Keratinocyte (primary cell): Measurements from ENCODE around the gene KCNN1. TPM values are rescaled to one million over a fixed set of nuclear protein-coding genes. Genes with fewer than 3 reads are reported as not detected.

ENCODE experiments used
- DNase-seq: peaks from one replicate; pipeline ENCODE4 v3.0.0-alpha.2; 2011; ENCODE audit warnings: low read depth, missing footprints, low spot score
- FAIRE-seq: peaks from 2 replicates; lab custom pipeline; 2011; peaks lifted over from hg19 to GRCh38; lab: Jason Lieb, UNC
- H2AFZ ChIP-seq: 2 replicates; pipeline ENCODE4 v1.6.0; 2012; ENCODE audit warnings: low read length, control low read depth, inconsistent platforms; ENCODE audit not compliant: control insufficient read depth
- H3K27ac ChIP-seq: 2 replicates; pipeline ENCODE4 v1.5.1; 2011; ENCODE audit warnings: low read length; ENCODE audit not compliant: control insufficient read depth, insufficient read depth
- H3K27me3 ChIP-seq: 3 replicates; pipeline ENCODE4 v1.6.0; 2011; ENCODE audit warnings: low read length; ENCODE audit not compliant: control insufficient read depth, insufficient read depth; ENCODE audit errors: extremely low read depth
- H3K36me3 ChIP-seq, 2 experiments: 2 replicates in 1 of 2; 3 replicates in 1 of 2; pipeline ENCODE4 v1.5.1; 2011; ENCODE audit warnings: low read length in 2 of 2, mild to moderate bottlenecking in 1 of 2; ENCODE audit not compliant: control insufficient read depth in 2 of 2, insufficient read depth in 2 of 2; ENCODE audit errors: extremely low read depth in 1 of 2
- H3K4me1 ChIP-seq: 3 replicates; pipeline ENCODE4 v1.5.1; 2011; ENCODE audit warnings: low read length; ENCODE audit not compliant: control insufficient read depth, insufficient read depth; ENCODE audit errors: extremely low read depth
- H3K4me2 ChIP-seq: 3 replicates; pipeline ENCODE4 v1.6.0; 2011; ENCODE audit warnings: low read depth, low read length; ENCODE audit not compliant: control insufficient read depth, insufficient read depth; ENCODE audit errors: extremely low read depth
- H3K4me3 ChIP-seq, 3 experiments: fragments of 200-600 bp in 1 of 3; sonication (generic) in 1 of 3; 2 replicates in 2 of 3; 3 replicates in 1 of 3; pipeline ENCODE4 v1.5.1; 2011 to 2016; ENCODE audit warnings: low read length in 3 of 3, mild to moderate bottlenecking in 3 of 3, control low read depth in 2 of 3, inconsistent platforms in 1 of 3, low read depth in 1 of 3, mixed read lengths in 1 of 3, mixed run types in 1 of 3, moderate library complexity in 1 of 3; ENCODE audit not compliant: control insufficient read depth in 2 of 3, insufficient read depth in 2 of 3; ENCODE audit errors: extremely low read depth in 1 of 3
- H3K79me2 ChIP-seq: 2 replicates; pipeline ENCODE4 v1.6.0; 2012; ENCODE audit warnings: low read length; ENCODE audit not compliant: control insufficient read depth, insufficient read depth
- H3K9ac ChIP-seq: 3 replicates; pipeline ENCODE4 v1.6.0; 2011; ENCODE audit warnings: low read length; ENCODE audit not compliant: control insufficient read depth, insufficient read depth; ENCODE audit errors: extremely low read depth
- H3K9me1 ChIP-seq: 3 replicates; pipeline ENCODE4 v1.6.0; 2011; ENCODE audit warnings: low read length; ENCODE audit not compliant: control insufficient read depth, insufficient read depth; ENCODE audit errors: extremely low read depth
- H3K9me3 ChIP-seq: 2 replicates; pipeline ENCODE4 v1.5.1; 2012; ENCODE audit warnings: low read depth, low read length; ENCODE audit not compliant: control insufficient read depth
- H4K20me1 ChIP-seq: 3 replicates; pipeline ENCODE4 v1.6.0; 2011; ENCODE audit warnings: low read length; ENCODE audit not compliant: control insufficient read depth, insufficient read depth; ENCODE audit errors: extremely low read depth
- EZH2 ChIP-seq: IDR thresholded peaks from one replicate; pipeline ENCODE4 v1.6.1; 2012; ENCODE audit warnings: inconsistent platforms, mild to moderate bottlenecking, low read length, moderate library complexity
- dilution Hi-C: fragments of 300-500 bp; cut with MboI; formaldehyde crosslinking; loops from one replicate; pipeline ENCODE4 v1.7.0; 2020; ENCODE audit warnings: low sequenced_read_pairs; ENCODE audit not compliant: extremely low pct_ligation_motif_present
- polyA plus RNA-seq, 5 experiments: library from polyadenylated mRNA; depleted of rRNA in 3 of 5; stranded (reverse) in 3 of 5; stranded (forward) in 1 of 5; unstranded in 1 of 5; fragments of >200 nt; gene quantifications; 1 replicate in 1 of 5; 2 replicates in 3 of 5; 3 replicates in 1 of 5; pipeline versions ENCODE4 v1.2.1 to v1.2.3, GENCODE V29; 2011 to 2012; ENCODE audit warnings: missing spikeins in 2 of 5, low read depth in 1 of 5, low replicate concordance in 1 of 5
- TF ChIP-seq, protein P1 (sequence below), 3 experiments: IDR thresholded peaks in 1 of 3; conservative IDR thresholded peaks in 1 of 3; optimal IDR thresholded peaks in 1 of 3; 2 replicates in 2 of 3; 3 replicates in 1 of 3; pipeline versions ENCODE3 to v1.5.1; 2011; ENCODE audit warnings: low read length in 3 of 3, mild to moderate bottlenecking in 3 of 3, moderate library complexity in 2 of 3, control low read depth in 1 of 3, inconsistent platforms in 1 of 3; ENCODE audit not compliant: insufficient read depth in 2 of 3; ENCODE audit errors: extremely low read depth in 1 of 3

The KCNN1 gene
- polyA plus RNA-seq, 1 donor (not counting 4 experiments of a cell fraction or from before 2014, with no cell fraction given): not detected

DNA sequence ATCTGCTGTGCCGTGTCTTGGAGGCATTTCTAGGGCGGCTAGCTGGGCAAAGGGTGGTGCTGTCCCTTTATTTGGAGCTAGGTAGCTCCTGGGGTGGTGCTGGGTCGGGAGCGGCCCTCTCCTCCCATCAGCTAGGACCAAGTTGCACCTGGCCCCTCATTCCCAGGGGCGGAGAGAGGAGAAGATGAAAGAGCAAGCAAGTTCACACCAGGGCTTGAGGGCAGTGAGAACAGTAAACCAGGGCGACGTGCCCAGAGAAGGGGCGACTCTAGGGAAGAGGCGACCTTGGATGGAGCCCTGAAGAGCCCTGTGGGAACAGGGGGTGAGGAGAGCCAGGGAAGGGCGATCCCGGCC, 17.0 kb upstream of the KCNN1 start:
- H3K27ac ChIP-seq: no peak overlapping the region
- peak overlapping the region; percentile 16 for H3K4me2 ChIP-seq
- no peaks in the 10 kb centered on the region for H4K20me1 ChIP-seq
- H3K36me3 ChIP-seq: peaks cover 0 to under 1% of the 10 kb centered on the region in 2 experiments
- no peaks in the 10 kb centered on the region for H3K79me2 ChIP-seq
- H3K9ac ChIP-seq: no peak overlapping the region
- peaks cover 21% of the 10 kb centered on the region for H3K4me1 ChIP-seq
- H2AFZ ChIP-seq: no peak overlapping the region
- peaks cover 56% of the 10 kb centered on the region for H3K27me3 ChIP-seq
- TF ChIP-seq, protein P1, sequence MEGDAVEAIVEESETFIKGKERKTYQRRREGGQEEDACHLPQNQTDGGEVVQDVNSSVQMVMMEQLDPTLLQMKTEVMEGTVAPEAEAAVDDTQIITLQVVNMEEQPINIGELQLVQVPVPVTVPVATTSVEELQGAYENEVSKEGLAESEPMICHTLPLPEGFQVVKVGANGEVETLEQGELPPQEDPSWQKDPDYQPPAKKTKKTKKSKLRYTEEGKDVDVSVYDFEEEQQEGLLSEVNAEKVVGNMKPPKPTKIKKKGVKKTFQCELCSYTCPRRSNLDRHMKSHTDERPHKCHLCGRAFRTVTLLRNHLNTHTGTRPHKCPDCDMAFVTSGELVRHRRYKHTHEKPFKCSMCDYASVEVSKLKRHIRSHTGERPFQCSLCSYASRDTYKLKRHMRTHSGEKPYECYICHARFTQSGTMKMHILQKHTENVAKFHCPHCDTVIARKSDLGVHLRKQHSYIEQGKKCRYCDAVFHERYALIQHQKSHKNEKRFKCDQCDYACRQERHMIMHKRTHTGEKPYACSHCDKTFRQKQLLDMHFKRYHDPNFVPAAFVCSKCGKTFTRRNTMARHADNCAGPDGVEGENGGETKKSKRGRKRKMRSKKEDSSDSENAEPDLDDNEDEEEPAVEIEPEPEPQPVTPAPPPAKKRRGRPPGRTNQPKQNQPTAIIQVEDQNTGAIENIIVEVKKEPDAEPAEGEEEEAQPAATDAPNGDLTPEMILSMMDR (optimal IDR thresholded peaks at IDR 0.05 in 1 of 3, IDR thresholded peaks at IDR 0.05 in 1 of 3, conservative IDR thresholded peaks at IDR 0.05 in 1 of 3; ENCODE audit: extremely low read depth in 1 of 3, insufficient read depth in 2 of 3, low read length in 3 of 3): no peak
- no peak for TF ChIP-seq EZH2
- dilution Hi-C loops: no loop called here
- DNase-seq (no peak), FAIRE-seq (no peak)
- no peaks in the 10 kb centered on the region for H3K9me1 ChIP-seq
- no peak overlapping the region for H3K4me3 ChIP-seq
- H3K9me3 ChIP-seq: no peaks in the 10 kb centered on the region

DNA sequence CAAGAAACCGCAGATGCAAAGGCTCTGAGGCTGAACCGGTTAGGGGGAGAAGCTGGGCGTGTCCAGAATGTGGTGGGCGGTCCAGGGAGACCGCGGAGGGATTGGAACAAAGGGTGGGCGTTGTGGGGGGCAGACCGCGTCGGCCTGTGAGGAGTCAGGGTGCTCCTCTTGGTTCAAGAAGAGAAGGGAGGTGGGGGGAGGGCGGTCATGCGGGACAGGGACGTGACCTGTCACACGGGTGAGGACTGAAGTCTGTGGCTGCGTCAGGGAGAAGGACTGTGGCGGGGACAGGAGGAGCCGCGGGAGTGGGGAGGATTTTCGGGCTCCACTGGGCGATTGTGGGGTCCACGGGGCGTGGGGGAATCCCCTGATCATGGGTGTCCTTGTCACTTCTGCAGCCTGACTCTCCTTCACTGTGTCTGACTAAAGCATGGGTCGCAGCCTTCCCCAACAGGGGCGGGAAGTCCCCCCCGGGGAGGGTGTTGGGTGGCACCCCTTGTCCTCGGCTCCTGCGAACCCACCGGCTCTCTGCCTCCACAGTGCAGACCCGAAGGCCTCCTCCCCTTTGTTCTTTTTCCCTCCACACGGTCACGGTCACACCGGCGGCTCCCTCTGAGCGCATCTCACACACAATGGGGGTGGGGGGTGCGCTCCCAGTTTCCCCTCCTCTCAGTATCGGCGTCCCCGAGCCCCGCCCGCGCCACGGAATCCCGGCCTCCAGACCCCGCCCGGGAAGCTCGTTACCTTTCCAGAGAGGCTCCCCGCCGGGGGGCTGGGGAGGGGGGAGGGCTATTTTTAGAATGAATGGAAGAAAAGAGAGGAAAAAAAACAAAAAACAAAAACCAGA, 16.4 kb upstream of the KCNN1 start:
- no peak overlapping the region for H2AFZ ChIP-seq

More for the DNA sequence above, 16.4 kb upstream of the KCNN1 start:
- Histone ChIP-seq H4K20me1 (no peaks in the 10 kb centered on the region), H3K27ac (no peak overlapping the region), H3K36me3 (no peaks in the 10 kb centered on the region), H3K9me3 (no peaks in the 10 kb centered on the region), H3K79me2 (no peaks in the 10 kb centered on the region), H3K9ac (no peak overlapping the region), H3K4me2 (peak overlapping the region; percentile 16), H3K9me1 (no peaks in the 10 kb centered on the region), H3K4me3 (no peak overlapping the region), H3K27me3 (peaks cover 56% of the 10 kb centered on the region), H3K4me1 (peaks cover 21% of the 10 kb centered on the region)
- no peak for DNase-seq
- dilution Hi-C loops: no loop called here
- TF ChIP-seq, protein P1 (optimal IDR thresholded peaks at IDR 0.05 in 1 of 3, IDR thresholded peaks at IDR 0.05 in 1 of 3, conservative IDR thresholded peaks at IDR 0.05 in 1 of 3; ENCODE audit: extremely low read depth in 1 of 3, insufficient read depth in 2 of 3, low read length in 3 of 3): no peak
- peak; percentile 42 for TF ChIP-seq EZH2
- FAIRE-seq: no peak
